22Rv1 (cell line): ENCODE data around the gene MAST2.

Experiments used
- CTCF ChIP-seq: fragments of 450-650 bp; IDR thresholded peaks from 2 replicates; pipeline ENCODE4 v1.5.1; 2017; ENCODE audit warnings: mild to moderate bottlenecking
- ZFX ChIP-seq: fragments of 450-650 bp; IDR thresholded peaks from 2 replicates; pipeline ENCODE4 v1.6.1; 2017; ENCODE audit warnings: antibody characterized with exemption, borderline replicate concordance

DNA sequence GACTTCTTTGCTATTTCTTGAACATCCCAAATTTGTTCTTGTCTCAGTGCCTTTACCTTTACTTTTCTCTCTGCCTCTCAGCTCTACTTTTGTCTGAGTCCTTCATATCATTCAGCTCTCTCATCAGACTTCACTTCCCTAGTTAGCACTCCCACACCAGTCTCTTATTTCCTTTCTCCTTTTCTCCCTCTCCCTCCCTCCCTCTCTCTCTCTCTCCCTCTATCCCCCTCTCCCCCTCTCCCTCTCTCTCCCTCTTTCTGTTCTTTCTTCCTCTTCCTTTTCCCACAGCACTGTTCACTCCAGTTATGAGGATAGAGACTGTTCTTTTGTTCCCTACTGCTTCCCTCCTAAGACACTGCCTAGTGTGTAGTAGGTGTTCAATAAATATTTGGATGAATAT is 154.9 kb downstream of the MAST2 start:
- TF ChIP-seq CTCF (no peak), ZFX (no peak)
